GM12878 (cell line): ENCODE results near the gene SP1. TPM values are rescaled to one million over a fixed set of nuclear protein-coding genes. Genes with fewer than 3 reads are reported as not detected.
"Not testable (repeated sequence)": the region's sequence is repeated elsewhere in the genome, so short reads cannot be mapped to it uniquely, and the experiment has no call there.

ENCODE experiments used
- ATAC-seq: fragments of 200-7000 bp; cut with Tn5 transposase; 3 replicates; pipeline ENCODE4 v1.9.1; 2020; ENCODE audit warnings: mild to moderate bottlenecking, moderate library complexity
- BruUV-seq: library from RNA; stranded (reverse); fragments of 400-500 nt; replicated peaks from 2 replicates; lab custom pipeline; 2021; lab: Mats Ljungman, UMichigan
- CTCF ChIA-PET: fragments of 300-600 bp; sonication (Branson Sonifier 250); formaldehyde crosslinking; extraction: SDS; loops from one replicate; lab custom pipeline; 2021; ENCODE audit warnings: inconsistent platforms; lab: Yijun Ruan, JAX
- POLR2A ChIA-PET: fragments of 350-600 bp; formaldehyde crosslinking; extraction: SDS; loops from one replicate; lab custom pipeline; 2021; ENCODE audit warnings: inconsistent platforms; lab: Charles Lee
- RAD21 ChIA-PET: fragments of 300-600 bp; sonication (Branson Sonifier 250); formaldehyde crosslinking; loops from one replicate; lab custom pipeline; 2023; ENCODE audit warnings: antibody characterized with exemption; ENCODE audit not compliant: unreplicated experiment; lab: Charles Lee
- SMC1A ChIA-PET: fragments of 300-600 bp; sonication (Branson Sonifier 250); formaldehyde crosslinking; loops from one replicate; lab custom pipeline; 2023; ENCODE audit not compliant: unreplicated experiment, uncharacterized antibody; lab: Charles Lee
- DNase-seq: peaks from one replicate; pipeline ENCODE4 v3.0.0-alpha.2; 2011; ENCODE audit warnings: low read depth, low spot score
- FAIRE-seq: peaks from 3 replicates; lab custom pipeline; 2011; peaks lifted over from hg19 to GRCh38; lab: Jason Lieb, UNC
- H2AFZ ChIP-seq: 2 replicates; pipeline ENCODE4 v1.6.0; 2011; ENCODE audit warnings: low read depth, low read length, control low read depth; ENCODE audit not compliant: control insufficient read depth
- H3K27ac ChIP-seq: 2 replicates; pipeline ENCODE4 v1.5.1; 2011; ENCODE audit warnings: control low read depth; ENCODE audit not compliant: control insufficient read depth, insufficient read depth
- H3K27me3 ChIP-seq, 2 experiments: replicated peaks in 1 of 2; 2 replicates each; pipeline versions ENCODE4 v1.6.0 to v1.6.1; 2011; ENCODE audit warnings: low read length in 1 of 2; ENCODE audit not compliant: control insufficient read depth in 2 of 2, insufficient read depth in 2 of 2
- H3K36me3 ChIP-seq, 2 experiments: 2 replicates each; pipeline ENCODE4 v1.5.1; 2011; ENCODE audit warnings: low read length in 1 of 2; ENCODE audit not compliant: control insufficient read depth in 2 of 2, insufficient read depth in 2 of 2
- H3K4me1 ChIP-seq: 2 replicates; pipeline ENCODE4 v1.6.1; 2011; ENCODE audit warnings: mild to moderate bottlenecking, low read length, moderate library complexity, mixed read lengths; ENCODE audit not compliant: control insufficient read depth, insufficient read depth
- H3K4me2 ChIP-seq: 2 replicates; pipeline ENCODE4 v1.6.0; 2011; ENCODE audit warnings: control low read depth; ENCODE audit not compliant: control insufficient read depth, insufficient read depth
- H3K4me3 ChIP-seq: fragments of 200-600 bp; sonication (generic); 2 replicates; pipeline ENCODE4 v1.5.1; 2016
- H3K79me2 ChIP-seq: 2 replicates; pipeline ENCODE4 v1.6.0; 2011; ENCODE audit warnings: low read length; ENCODE audit not compliant: control insufficient read depth, insufficient read depth
- H3K9ac ChIP-seq: 2 replicates; pipeline ENCODE4 v1.8.0; 2011; ENCODE audit warnings: low read length, control low read depth, mixed read lengths; ENCODE audit not compliant: control insufficient read depth, insufficient read depth
- H3K9me3 ChIP-seq: replicated peaks from 3 replicates; pipeline ENCODE4 v1.5.1; 2011; ENCODE audit warnings: mild to moderate bottlenecking, low read length; ENCODE audit not compliant: control insufficient read depth, insufficient read depth
- H4K20me1 ChIP-seq: 2 replicates; pipeline ENCODE4 v1.6.0; 2011; ENCODE audit not compliant: control insufficient read depth, insufficient read depth
- CHD1 ChIP-seq: IDR thresholded peaks from 2 replicates; pipeline ENCODE4 v1.6.1; 2012; ENCODE audit warnings: low read depth, low read length, improper control_type of control experiment
- MEF2B ChIP-seq: fragments of 450-650 bp; IDR thresholded peaks from 2 replicates; pipeline ENCODE4 v1.6.1; 2018; ENCODE audit warnings: mild to moderate bottlenecking, moderate library complexity; ENCODE audit not compliant: partially characterized antibody, poor library complexity, severe bottlenecking
- NFYA ChIP-seq: IDR thresholded peaks from 2 replicates; pipeline ENCODE4 v1.6.1; 2011; ENCODE audit warnings: low read depth, mild to moderate bottlenecking, low read length, improper control_type of control experiment, borderline replicate concordance
- POLR2AphosphoS2 ChIP-seq: IDR thresholded peaks from 2 replicates; pipeline ENCODE4 v1.6.1; 2011; ENCODE audit warnings: low read depth, mild to moderate bottlenecking, low read length, improper control_type of control experiment, moderate library complexity
- SRF ChIP-seq, 2 experiments: IDR thresholded peaks; 2 replicates each; pipeline ENCODE4 v1.6.1; 2011; ENCODE audit warnings: low read depth in 2 of 2, low read length in 2 of 2, mild to moderate bottlenecking in 1 of 2, moderate library complexity in 1 of 2
- TCF12 ChIP-seq: IDR thresholded peaks from 2 replicates; pipeline ENCODE4 v1.6.1; 2011; ENCODE audit warnings: low read depth, mild to moderate bottlenecking, low read length
- WGBS: methylation state at CpG from one replicate; pipeline ENCODE4 v1.1.6; 2016; ENCODE audit warnings: low lambda C conversion rate; ENCODE audit not compliant: insufficient replicate concordance, insufficient coverage; ENCODE audit errors: missing lambda C conversion rate; 5-methylcytosine and 5-hydroxymethylcytosine counted together
- in situ Hi-C: fragments of 300-500 bp; cut with MboI; formaldehyde crosslinking; loops from 9 replicates; pipeline ENCODE4 v1.14.3; 2018; ENCODE audit warnings: mixed read lengths
- intact Hi-C: fragments of 100-400 bp; cut with micrococcal nuclease; formaldehyde crosslinking; loops from one replicate; pipeline ENCODE4 v1.14.2; 2022; ENCODE audit not compliant: unreplicated experiment
- polyA plus RNA-seq, 11 experiments: library from polyadenylated mRNA; depleted of rRNA in 4 of 11; unstranded in 6 of 11; stranded (reverse) in 5 of 11; fragments of >200 nt; fragmentation: Nextera tagmentation in 4 of 11; fragmentation: Illumina TruSeq in 1 of 11; extraction: Ambion mirVana in 4 of 11; extraction: Trizol in 1 of 11; gene quantifications; 1 replicate in 1 of 11; 2 replicates in 10 of 11; pipeline versions ENCODE4 v1.2.1 to v1.2.3, GENCODE V29; 2011 to 2016; ENCODE audit warnings: inconsistent platforms in 2 of 11, missing spikeins in 2 of 11, low read depth in 1 of 11
- total RNA-seq, 4 experiments: library from RNA; depleted of rRNA in 3 of 4; stranded (reverse); fragments of >200 nt in 3 of 4; fragmentation: Illumina TruSeq in 1 of 4; extraction: Trizol in 1 of 4; gene quantifications; 2 replicates each; pipeline versions ENCODE4 v1.2.1 to v1.2.3, GENCODE V29; 2013 to 2021
- TF ChIP-seq, protein P1 (sequence below): fragments of 450-650 bp; IDR thresholded peaks from 2 replicates; pipeline ENCODE4 v1.6.1; 2017; ENCODE audit warnings: antibody characterized with exemption, mild to moderate bottlenecking, moderate library complexity
- TF ChIP-seq, protein P2 (sequence below): fragments of 450-650 bp; IDR thresholded peaks from 2 replicates; pipeline ENCODE4 v1.6.1; 2016; ENCODE audit warnings: mild to moderate bottlenecking

Gene SP1
- total and polyA plus RNA-seq, 10 of the 15 experiments (the other 5 are each of a cell fraction or from before 2014, with no cell fraction given) = 3.3 to 52.0 (median 25.2) TPM

DNA sequence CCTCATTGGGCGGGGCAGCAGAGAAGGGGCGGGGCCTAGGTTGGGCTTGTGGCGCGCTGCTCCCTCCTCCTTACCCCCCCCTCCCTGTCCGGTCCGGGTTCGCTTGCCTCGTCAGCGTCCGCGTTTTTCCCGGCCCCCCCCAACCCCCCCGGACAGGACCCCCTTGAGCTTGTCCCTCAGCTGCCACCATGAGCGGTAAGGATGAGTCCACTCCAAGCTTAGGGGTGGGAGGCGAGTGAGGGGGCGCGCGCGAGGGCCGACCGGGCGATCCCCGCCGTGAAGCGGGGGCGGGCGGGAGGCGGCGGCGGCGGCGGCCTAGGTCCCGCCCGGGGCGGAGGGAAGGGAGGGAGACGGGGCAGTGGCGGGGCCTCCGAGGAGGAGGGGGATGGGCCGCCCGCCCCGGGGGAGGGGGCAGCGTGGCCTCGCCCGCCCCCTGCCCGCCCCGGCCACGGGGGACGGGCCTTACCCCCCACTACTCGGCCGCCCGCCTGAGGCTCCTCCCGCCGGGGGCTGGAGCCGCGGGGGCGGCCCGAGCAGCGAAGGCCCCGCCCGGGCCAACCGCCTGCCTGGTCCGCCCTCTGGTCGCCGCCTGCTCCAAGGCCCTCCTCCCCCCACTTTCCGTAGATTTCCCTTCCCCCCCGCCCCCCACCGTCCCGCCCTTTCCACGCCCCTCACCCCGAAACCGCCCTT lies at the start of gene SP1 (continued):
- TF ChIP-seq SRF (IDR thresholded peaks at IDR 0.05; ENCODE audit: low read depth in 2 of 2, low read length in 2 of 2) (no peak), CHD1 (0 out of 2 replicates have a peak, but pooled peaks have one; percentile 69), TCF12 (no peak)
- TF ChIP-seq, protein P1, sequence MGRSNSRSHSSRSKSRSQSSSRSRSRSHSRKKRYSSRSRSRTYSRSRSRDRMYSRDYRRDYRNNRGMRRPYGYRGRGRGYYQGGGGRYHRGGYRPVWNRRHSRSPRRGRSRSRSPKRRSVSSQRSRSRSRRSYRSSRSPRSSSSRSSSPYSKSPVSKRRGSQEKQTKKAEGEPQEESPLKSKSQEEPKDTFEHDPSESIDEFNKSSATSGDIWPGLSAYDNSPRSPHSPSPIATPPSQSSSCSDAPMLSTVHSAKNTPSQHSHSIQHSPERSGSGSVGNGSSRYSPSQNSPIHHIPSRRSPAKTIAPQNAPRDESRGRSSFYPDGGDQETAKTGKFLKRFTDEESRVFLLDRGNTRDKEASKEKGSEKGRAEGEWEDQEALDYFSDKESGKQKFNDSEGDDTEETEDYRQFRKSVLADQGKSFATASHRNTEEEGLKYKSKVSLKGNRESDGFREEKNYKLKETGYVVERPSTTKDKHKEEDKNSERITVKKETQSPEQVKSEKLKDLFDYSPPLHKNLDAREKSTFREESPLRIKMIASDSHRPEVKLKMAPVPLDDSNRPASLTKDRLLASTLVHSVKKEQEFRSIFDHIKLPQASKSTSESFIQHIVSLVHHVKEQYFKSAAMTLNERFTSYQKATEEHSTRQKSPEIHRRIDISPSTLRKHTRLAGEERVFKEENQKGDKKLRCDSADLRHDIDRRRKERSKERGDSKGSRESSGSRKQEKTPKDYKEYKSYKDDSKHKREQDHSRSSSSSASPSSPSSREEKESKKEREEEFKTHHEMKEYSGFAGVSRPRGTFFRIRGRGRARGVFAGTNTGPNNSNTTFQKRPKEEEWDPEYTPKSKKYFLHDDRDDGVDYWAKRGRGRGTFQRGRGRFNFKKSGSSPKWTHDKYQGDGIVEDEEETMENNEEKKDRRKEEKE = no peak

DNA sequence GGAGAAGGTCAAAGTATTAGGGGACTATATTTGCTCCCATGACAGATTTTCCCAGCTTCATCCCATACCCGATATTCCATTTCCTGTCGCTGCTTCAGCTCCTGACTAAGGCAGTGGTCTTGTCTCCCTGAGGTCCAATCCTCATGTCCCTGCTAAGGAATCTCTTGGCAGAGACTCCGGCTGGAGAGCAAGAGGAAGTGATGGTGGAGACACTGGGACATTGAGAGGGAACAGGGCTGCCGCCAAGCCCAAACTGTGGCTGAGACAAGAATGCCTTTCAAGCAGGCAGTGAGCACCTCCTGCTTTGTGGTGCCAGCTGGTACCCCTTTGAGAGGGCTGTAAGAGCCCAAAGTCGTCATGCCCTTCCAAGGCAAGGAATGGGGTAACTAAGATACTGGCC lies 49.3 kb upstream of the SP1 start:
- H3K27me3 ChIP-seq = peaks cover 0 to 1% of the 10 kb centered on the region in 2 experiments; a peak in 2 of 4 replicates
- SMC1A ChIA-PET = interaction anchor here (1.2 to 1.5 kb wide), 2 partner anchors 14 to 49 kb away, joined by 3 to 9 read pairs; no protein-coding TSS in a partner anchor
- no peaks in the 10 kb centered on the region for H3K36me3 ChIP-seq
- RAD21 ChIA-PET = interaction anchor here (3.8 kb wide), 1 partner anchor 14 kb away, joined by 14 read pairs; no protein-coding TSS in a partner anchor
- peaks cover 6% of the 10 kb centered on the region; the same call in 1 of the 2 replicates for H3K4me1 ChIP-seq
- no peak for DNase-seq
- no peaks in the 10 kb centered on the region for H3K9me3 ChIP-seq
- ATAC-seq = no peak
- intact Hi-C loops (no loop called here), in situ Hi-C loops (no loop called here)
- H3K27ac ChIP-seq = no peak overlapping the region
- no peak overlapping the region for H3K9ac ChIP-seq
- BruUV-seq = no TSS peak
- H3K4me2 ChIP-seq = no peak overlapping the region
- TF ChIP-seq, protein P2, sequence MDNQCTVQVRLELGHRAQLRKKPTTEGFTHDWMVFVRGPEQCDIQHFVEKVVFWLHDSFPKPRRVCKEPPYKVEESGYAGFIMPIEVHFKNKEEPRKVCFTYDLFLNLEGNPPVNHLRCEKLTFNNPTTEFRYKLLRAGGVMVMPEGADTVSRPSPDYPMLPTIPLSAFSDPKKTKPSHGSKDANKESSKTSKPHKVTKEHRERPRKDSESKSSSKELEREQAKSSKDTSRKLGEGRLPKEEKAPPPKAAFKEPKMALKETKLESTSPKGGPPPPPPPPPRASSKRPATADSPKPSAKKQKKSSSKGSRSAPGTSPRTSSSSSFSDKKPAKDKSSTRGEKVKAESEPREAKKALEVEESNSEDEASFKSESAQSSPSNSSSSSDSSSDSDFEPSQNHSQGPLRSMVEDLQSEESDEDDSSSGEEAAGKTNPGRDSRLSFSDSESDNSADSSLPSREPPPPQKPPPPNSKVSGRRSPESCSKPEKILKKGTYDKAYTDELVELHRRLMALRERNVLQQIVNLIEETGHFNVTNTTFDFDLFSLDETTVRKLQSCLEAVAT = no peak
- TF ChIP-seq MEF2B = no peak
- TF ChIP-seq POLR2AphosphoS2 = no peak
- no peak for TF ChIP-seq NFYA
- no peaks in the 10 kb centered on the region for H3K79me2 ChIP-seq
- no peak for FAIRE-seq
- POLR2A ChIA-PET = interaction anchor here (0.6 to 1.5 kb wide), 5 partner anchors 9 to 411 kb away, joined by 3 to 5 read pairs (median 4); partner anchors contain the start of gene AAAS
- CTCF ChIA-PET = interaction anchor here (0.6 to 15.1 kb wide), 6 partner anchors 9 to 251 kb away, joined by 3 to 240 read pairs (median 3); partner anchors contain the start of genes AAAS and SPRYD3
- no peak overlapping the region for H2AFZ ChIP-seq
- 46% methylated on average over 5 of the region's 5 CpGs for WGBS
- H4K20me1 ChIP-seq = no peaks in the 10 kb centered on the region
- H3K4me3 ChIP-seq = no peak overlapping the region

DNA sequence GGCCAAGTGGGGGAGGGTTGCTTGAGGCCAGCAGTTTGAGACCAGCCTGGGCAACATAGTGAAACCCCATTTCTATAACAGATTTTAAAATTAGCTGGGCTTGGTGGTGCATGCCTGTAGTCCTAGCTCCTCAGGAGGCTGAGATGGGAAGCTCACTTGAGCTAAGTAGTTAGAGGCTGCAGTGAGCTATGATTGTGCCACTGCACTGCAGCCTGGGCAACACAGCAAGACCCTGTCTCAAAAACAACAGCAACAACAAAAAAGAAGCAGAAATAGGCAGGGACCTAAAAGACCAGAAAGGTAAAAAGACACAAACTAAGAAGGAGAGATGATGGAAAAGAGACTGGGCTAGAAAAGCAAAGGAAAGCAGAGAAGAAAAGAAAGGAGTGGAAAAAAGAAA lies 47.6 kb upstream of the SP1 start:
- CTCF ChIA-PET = interaction anchor here (1.5 to 15.1 kb wide), 3 partner anchors 10 to 177 kb away, joined by 3 to 240 read pairs (median 30); partner anchors contain the start of gene AAAS
- ATAC-seq, H3K9ac ChIP-seq, H3K4me1 ChIP-seq, BruUV-seq, H3K4me3 ChIP-seq, DNase-seq, intact Hi-C loops, H3K4me2 ChIP-seq, H3K9me3 ChIP-seq, H3K79me2 ChIP-seq, in situ Hi-C loops, H3K27ac ChIP-seq, H3K36me3 ChIP-seq, H3K27me3 ChIP-seq, H2AFZ ChIP-seq, POLR2A ChIA-PET, FAIRE-seq, H4K20me1 ChIP-seq: not testable (repeated sequence)
- SMC1A ChIA-PET = interaction anchor here (1.1 to 1.3 kb wide), 2 partner anchors 13 to 89 kb away, joined by 3 to 6 read pairs; no protein-coding TSS in a partner anchor
- RAD21 ChIA-PET = interaction anchor here (3.8 kb wide), 1 partner anchor 12 kb away, joined by 14 read pairs; no protein-coding TSS in a partner anchor
